ENCODE data around the gene ACIN1.
A peak's percentile ranks its signal among the peaks of the same experiment; 100 is the strongest.

ACIN1 gene

GRCh38 chr14:23118506-23119362 is 23.8 kb upstream of the ACIN1 start, which contains the start of gene CEBPE:
Gene CEBPE (minus strand): TSS chr14:23119255. CDS start chr14:23119091, 164 bp downstream.
- Histone ChIP-seq H3K4me3 (replicated peaks; ENCODE audit: insufficient read depth, low read length) (peak within 1 kb of the TSS; percentile 71), H3K27me3 (ENCODE audit: insufficient read depth, poor library complexity, severe bottlenecking) (no peaks in the 10 kb centered on the region), H3K27ac (replicated peaks) (peak within 1 kb of the TSS; percentile 99)
- TF ChIP-seq CTCF (IDR thresholded peaks at IDR 0.05; ENCODE audit: insufficient read depth, low read length), result no peak
- peak; percentile 80 for TF ChIP-seq POLR2AphosphoS5 (IDR thresholded peaks at IDR 0.05; ENCODE audit: low read depth)
- no peak for TF ChIP-seq GABPA (IDR thresholded peaks at IDR 0.05; ENCODE audit: low read depth)
- TF ChIP-seq SPI1 (IDR thresholded peaks at IDR 0.05; ENCODE audit: borderline replicate concordance, low read depth), result peak; percentile 93
- TF ChIP-seq REST (IDR thresholded peaks at IDR 0.05; ENCODE audit: insufficient replicate concordance, low read depth), result peak; percentile 53
- DNase-seq (ENCODE audit: low read depth in 1 of 2, low spot score in 1 of 2), result peak; percentile 95 to 96

- peak overlapping the region; percentile 99 for H3K27ac ChIP-seq (replicated peaks)
- TF ChIP-seq GABPA (IDR thresholded peaks at IDR 0.05; ENCODE audit: low read depth) (no peak), REST (IDR thresholded peaks at IDR 0.05; ENCODE audit: insufficient replicate concordance, low read depth) (peak; percentile 23)
Observed at GRCh38 chr14:23117371-23118020, 22.6 kb upstream of the ACIN1 start.

GRCh38 chr14:23115918-23116317 is 21.0 kb upstream of the ACIN1 start:
- Histone ChIP-seq H3K27ac (replicated peaks) (peak overlapping the region; percentile 99), H3K4me3 (replicated peaks; ENCODE audit: insufficient read depth, low read length) (peak overlapping the region; percentile 71), H3K27me3 (ENCODE audit: insufficient read depth, poor library complexity, severe bottlenecking) (no peaks in the 10 kb centered on the region)
- TF ChIP-seq GABPA (IDR thresholded peaks at IDR 0.05; ENCODE audit: low read depth), result no peak
- no peak for TF ChIP-seq REST (IDR thresholded peaks at IDR 0.05; ENCODE audit: insufficient replicate concordance, low read depth)
- DNase-seq (ENCODE audit: low read depth in 1 of 2, low spot score in 1 of 2), result peak in 1 of 2 experiments; percentile 39

More at GRCh38 chr14:23117371-23118020, 22.6 kb upstream of the ACIN1 start:
- Histone ChIP-seq H3K4me3 (replicated peaks; ENCODE audit: insufficient read depth, low read length) (peak overlapping the region; percentile 71), H3K27me3 (ENCODE audit: insufficient read depth, poor library complexity, severe bottlenecking) (no peaks in the 10 kb centered on the region)
- DNase-seq (ENCODE audit: low read depth in 1 of 2, low spot score in 1 of 2), result peak in 1 of 2 experiments; percentile 51
